AG20443 (cell line): Measurements from ENCODE around the gene MAEA.
"Not testable (repeated sequence)": the region's sequence is repeated elsewhere in the genome, so short reads cannot be mapped to it uniquely, and the experiment has no call there.

Source experiments
- DNase-seq: peaks from one replicate; pipeline ENCODE4 v3.0.0; 2012; ENCODE audit warnings: low spot score, mixed read lengths

The MAEA gene

GRCh38 chr4:1321946-1322650, 32.4 kb downstream of the MAEA start:
- no peak for DNase-seq

- DNase-seq = no peak
These were observed 33.6 kb downstream of the MAEA start for GRCh38 chr4:1323280-1323634.

- DNase-seq = no peak
These were observed 34.1 kb downstream of the MAEA start for GRCh38 chr4:1323635-1324442.

- not testable (repeated sequence) for DNase-seq
These were observed 34.9 kb downstream of the MAEA start for GRCh38 chr4:1324443-1325175.

GRCh38 chr4:1325176-1325480, 35.4 kb downstream of the MAEA start:
- no peak for DNase-seq

- no peak for DNase-seq
These were observed 36.3 kb downstream of the MAEA start for GRCh38 chr4:1325681-1326635.

- DNase-seq = no peak
These were observed 37.2 kb downstream of the MAEA start for GRCh38 chr4:1326751-1327525.

GRCh38 chr4:1327526-1328266, 38.0 kb downstream of the MAEA start:
- DNase-seq = no peak

- no peak for DNase-seq
These were observed 38.8 kb downstream of the MAEA start for GRCh38 chr4:1328267-1329155.

GRCh38 chr4:1329408-1330371, 40.0 kb downstream of the MAEA start:
- no peak for DNase-seq

GRCh38 chr4:1330761-1331590, 41.3 kb downstream of the MAEA start:
- no peak for DNase-seq

- no peak for DNase-seq
These were observed 42.1 kb downstream of the MAEA start for GRCh38 chr4:1331591-1332353.

- no peak for DNase-seq
These were observed 43.0 kb downstream of the MAEA start for GRCh38 chr4:1332686-1333085.

GRCh38 chr4:1333256-1333655, 43.6 kb downstream of the MAEA start:
- no peak for DNase-seq

- DNase-seq = not testable (repeated sequence)
These were observed 44.3 kb downstream of the MAEA start for GRCh38 chr4:1333851-1334578.

- DNase-seq = no peak
These were observed 44.8 kb downstream of the MAEA start for GRCh38 chr4:1334579-1334895.
